ENCODE results near the gene HRCT1.

The HRCT1 gene

DNA sequence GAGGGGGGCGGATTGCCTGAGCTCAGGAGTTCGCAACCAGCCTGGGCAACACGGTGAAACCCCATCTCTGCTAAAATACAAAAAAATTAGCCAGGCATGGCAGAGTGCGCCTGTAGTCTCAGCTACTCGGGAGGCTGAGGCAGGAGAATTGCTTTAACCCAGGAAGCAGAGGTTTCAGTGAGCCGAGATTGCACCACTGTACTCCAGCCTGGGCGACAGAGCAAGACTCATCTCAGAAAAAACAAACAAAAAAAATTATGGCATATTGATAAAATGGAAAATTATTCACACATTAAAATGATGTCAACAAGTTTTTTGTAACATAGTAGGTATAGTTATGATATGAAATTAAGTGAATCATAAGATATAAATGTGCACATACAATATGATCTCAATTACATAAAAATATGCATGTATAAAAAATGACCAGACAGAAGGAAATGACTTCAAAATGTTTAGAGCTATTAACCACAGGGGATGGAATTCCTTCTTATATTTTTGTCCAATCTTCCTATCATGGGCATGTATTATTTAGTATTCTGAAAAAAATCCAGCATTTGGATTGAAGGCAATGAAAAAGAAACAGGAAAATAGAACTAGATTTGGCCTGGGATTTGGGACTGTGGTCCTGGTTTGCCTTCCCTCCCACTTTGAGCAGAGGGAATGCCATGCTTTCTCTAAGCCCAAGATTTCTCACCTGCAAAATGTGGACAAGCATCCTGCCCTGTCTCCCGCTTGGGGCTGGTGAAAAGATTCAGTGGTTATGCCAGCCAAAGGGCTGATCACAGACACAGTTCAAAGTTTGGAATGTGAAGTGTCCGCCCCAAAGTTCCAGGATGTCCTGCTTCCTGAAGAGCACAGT lies 22.8 kb downstream of the HRCT1 start:
- H3F3A ChIP-seq (ENCODE audit: insufficient read depth): no peaks in the 10 kb centered on the region
- H2AFZ ChIP-seq (ENCODE audit: low read depth, low read length, severe bottlenecking): no peak overlapping the region
- no peak overlapping the region for H3K4me2 ChIP-seq (ENCODE audit: low read depth, low read length, poor library complexity, severe bottlenecking)
- H3K79me2 ChIP-seq (ENCODE audit: insufficient read depth, low read length): no peaks in the 10 kb centered on the region
- H3K9me2 ChIP-seq (replicated peaks; ENCODE audit: insufficient read depth, low read length): no peaks in the 10 kb centered on the region
- TF ChIP-seq EZH2phosphoT487 (conservative IDR thresholded peaks at IDR 0.05; ENCODE audit: low read length): no peak
- TF ChIP-seq, protein P1, sequence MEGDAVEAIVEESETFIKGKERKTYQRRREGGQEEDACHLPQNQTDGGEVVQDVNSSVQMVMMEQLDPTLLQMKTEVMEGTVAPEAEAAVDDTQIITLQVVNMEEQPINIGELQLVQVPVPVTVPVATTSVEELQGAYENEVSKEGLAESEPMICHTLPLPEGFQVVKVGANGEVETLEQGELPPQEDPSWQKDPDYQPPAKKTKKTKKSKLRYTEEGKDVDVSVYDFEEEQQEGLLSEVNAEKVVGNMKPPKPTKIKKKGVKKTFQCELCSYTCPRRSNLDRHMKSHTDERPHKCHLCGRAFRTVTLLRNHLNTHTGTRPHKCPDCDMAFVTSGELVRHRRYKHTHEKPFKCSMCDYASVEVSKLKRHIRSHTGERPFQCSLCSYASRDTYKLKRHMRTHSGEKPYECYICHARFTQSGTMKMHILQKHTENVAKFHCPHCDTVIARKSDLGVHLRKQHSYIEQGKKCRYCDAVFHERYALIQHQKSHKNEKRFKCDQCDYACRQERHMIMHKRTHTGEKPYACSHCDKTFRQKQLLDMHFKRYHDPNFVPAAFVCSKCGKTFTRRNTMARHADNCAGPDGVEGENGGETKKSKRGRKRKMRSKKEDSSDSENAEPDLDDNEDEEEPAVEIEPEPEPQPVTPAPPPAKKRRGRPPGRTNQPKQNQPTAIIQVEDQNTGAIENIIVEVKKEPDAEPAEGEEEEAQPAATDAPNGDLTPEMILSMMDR (IDR thresholded peaks at IDR 0.05; ENCODE audit: insufficient read depth, low read length, poor library complexity, severe bottlenecking): no peak
- no peak overlapping the region for H3K9ac ChIP-seq (ENCODE audit: low read length)
- H3K9me3 ChIP-seq (ENCODE audit: insufficient read depth, low read length): no peaks in the 10 kb centered on the region
- no peaks in the 10 kb centered on the region for H3K27me3 ChIP-seq (ENCODE audit: low read length)
- H3K27ac ChIP-seq (ENCODE audit: low read depth, low read length): no peak overlapping the region
- no peaks in the 10 kb centered on the region for H4K20me1 ChIP-seq (ENCODE audit: low read depth, low read length)
- H3K4me3 ChIP-seq (ENCODE audit: insufficient read depth, low read length, poor library complexity, severe bottlenecking): no peak overlapping the region
- H3K36me3 ChIP-seq (ENCODE audit: low read length): no peaks in the 10 kb centered on the region

DNA sequence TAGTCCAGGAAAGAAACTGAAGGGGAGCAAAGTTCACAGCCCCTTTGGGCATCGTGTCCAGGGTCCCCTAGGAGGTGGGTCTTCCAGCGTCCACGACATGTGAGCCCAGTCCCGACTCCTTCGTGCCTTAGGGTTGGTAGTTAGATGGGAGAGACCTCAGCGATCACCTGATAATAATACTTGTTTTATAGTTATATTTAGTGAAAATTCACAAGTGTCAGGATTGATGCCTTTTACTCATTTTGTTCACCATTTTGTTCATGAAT lies 23.4 kb downstream of the HRCT1 start:
- Histone ChIP-seq H3K9me3 (ENCODE audit: insufficient read depth, low read length) (no peaks in the 10 kb centered on the region), H3K9ac (ENCODE audit: low read length) (no peak overlapping the region), H3K27ac (ENCODE audit: low read depth, low read length) (no peak overlapping the region), H3K9me2 (replicated peaks; ENCODE audit: insufficient read depth, low read length) (no peaks in the 10 kb centered on the region), H4K20me1 (ENCODE audit: low read depth, low read length) (no peaks in the 10 kb centered on the region), H3K36me3 (ENCODE audit: low read length) (no peaks in the 10 kb centered on the region), H3K79me2 (ENCODE audit: insufficient read depth, low read length) (no peaks in the 10 kb centered on the region), H3K4me2 (ENCODE audit: low read depth, low read length, poor library complexity, severe bottlenecking) (no peak overlapping the region), H3K4me3 (ENCODE audit: insufficient read depth, low read length, poor library complexity, severe bottlenecking) (no peak overlapping the region), H3K27me3 (ENCODE audit: low read length) (no peaks in the 10 kb centered on the region), H3F3A (ENCODE audit: insufficient read depth) (no peaks in the 10 kb centered on the region), H2AFZ (ENCODE audit: low read depth, low read length, severe bottlenecking) (no peak overlapping the region)
- no peak for TF ChIP-seq EZH2phosphoT487 (conservative IDR thresholded peaks at IDR 0.05; ENCODE audit: low read length)

DNA sequence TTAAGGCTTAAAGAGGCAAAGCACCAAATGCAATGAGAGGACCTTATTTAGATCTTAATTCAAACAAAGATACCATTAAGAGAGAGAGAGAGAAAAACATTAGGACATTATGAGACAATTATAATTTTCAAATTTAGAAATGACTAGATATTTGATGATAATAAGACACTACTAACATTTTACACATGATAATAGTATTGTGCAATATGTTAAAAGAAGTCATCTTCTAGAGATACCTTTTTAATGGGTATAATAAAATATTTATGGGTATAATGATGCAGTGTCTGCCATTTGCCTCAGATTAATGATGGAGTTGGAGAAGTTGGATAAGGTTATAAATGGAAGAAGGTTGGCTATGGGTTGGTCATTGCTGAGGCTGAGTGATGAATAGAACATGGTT lies 24.5 kb downstream of the HRCT1 start:
- Histone ChIP-seq H3K4me2 (ENCODE audit: low read depth, low read length, poor library complexity, severe bottlenecking) (no peak overlapping the region), H3K36me3 (ENCODE audit: low read length) (no peaks in the 10 kb centered on the region), H4K20me1 (ENCODE audit: low read depth, low read length) (no peaks in the 10 kb centered on the region), H2AFZ (ENCODE audit: low read depth, low read length, severe bottlenecking) (no peak overlapping the region), H3K9ac (ENCODE audit: low read length) (no peak overlapping the region), H3K9me3 (ENCODE audit: insufficient read depth, low read length) (no peaks in the 10 kb centered on the region), H3K27ac (ENCODE audit: low read depth, low read length) (no peak overlapping the region), H3F3A (ENCODE audit: insufficient read depth) (no peaks in the 10 kb centered on the region), H3K79me2 (ENCODE audit: insufficient read depth, low read length) (no peaks in the 10 kb centered on the region), H3K4me3 (ENCODE audit: insufficient read depth, low read length, poor library complexity, severe bottlenecking) (no peak overlapping the region), H3K27me3 (ENCODE audit: low read length) (no peaks in the 10 kb centered on the region), H3K9me2 (replicated peaks; ENCODE audit: insufficient read depth, low read length) (no peaks in the 10 kb centered on the region)
- TF ChIP-seq, protein P1 (IDR thresholded peaks at IDR 0.05; ENCODE audit: insufficient read depth, low read length, poor library complexity, severe bottlenecking): no peak
- no peak for TF ChIP-seq EZH2phosphoT487 (conservative IDR thresholded peaks at IDR 0.05; ENCODE audit: low read length)

- Histone ChIP-seq H3K27ac (ENCODE audit: low read depth, low read length) (no peak overlapping the region), H2AFZ (ENCODE audit: low read depth, low read length, severe bottlenecking) (no peak overlapping the region), H3K9me2 (replicated peaks; ENCODE audit: insufficient read depth, low read length) (no peaks in the 10 kb centered on the region), H3K9ac (ENCODE audit: low read length) (no peak overlapping the region), H4K20me1 (ENCODE audit: low read depth, low read length) (no peaks in the 10 kb centered on the region), H3K4me3 (ENCODE audit: insufficient read depth, low read length, poor library complexity, severe bottlenecking) (no peak overlapping the region), H3K36me3 (ENCODE audit: low read length) (no peaks in the 10 kb centered on the region), H3K9me3 (ENCODE audit: insufficient read depth, low read length) (no peaks in the 10 kb centered on the region), H3K4me2 (ENCODE audit: low read depth, low read length, poor library complexity, severe bottlenecking) (no peak overlapping the region), H3K79me2 (ENCODE audit: insufficient read depth, low read length) (no peaks in the 10 kb centered on the region), H3F3A (ENCODE audit: insufficient read depth) (no peaks in the 10 kb centered on the region), H3K27me3 (ENCODE audit: low read length) (no peaks in the 10 kb centered on the region)
- TF ChIP-seq, protein P1 (IDR thresholded peaks at IDR 0.05; ENCODE audit: insufficient read depth, low read length, poor library complexity, severe bottlenecking): no peak
- no peak for TF ChIP-seq EZH2phosphoT487 (conservative IDR thresholded peaks at IDR 0.05; ENCODE audit: low read length)
Measured at GRCh38 chr9:35930989-35931388, 25.0 kb downstream of the HRCT1 start.
